ENCODE results near the gene UPP1. TPM values are rescaled to one million over a fixed set of nuclear protein-coding genes. Genes with fewer than 3 reads are reported as not detected.
A peak's percentile ranks its signal among the peaks of the same experiment; 100 is the strongest.
"Not testable (repeated sequence)": the region's sequence is repeated elsewhere in the genome, so short reads cannot be mapped to it uniquely, and the experiment has no call there.

The UPP1 gene
- total RNA-seq, 2 experiments from 2014 or later, result 89.6 to 93.3 TPM

DNA sequence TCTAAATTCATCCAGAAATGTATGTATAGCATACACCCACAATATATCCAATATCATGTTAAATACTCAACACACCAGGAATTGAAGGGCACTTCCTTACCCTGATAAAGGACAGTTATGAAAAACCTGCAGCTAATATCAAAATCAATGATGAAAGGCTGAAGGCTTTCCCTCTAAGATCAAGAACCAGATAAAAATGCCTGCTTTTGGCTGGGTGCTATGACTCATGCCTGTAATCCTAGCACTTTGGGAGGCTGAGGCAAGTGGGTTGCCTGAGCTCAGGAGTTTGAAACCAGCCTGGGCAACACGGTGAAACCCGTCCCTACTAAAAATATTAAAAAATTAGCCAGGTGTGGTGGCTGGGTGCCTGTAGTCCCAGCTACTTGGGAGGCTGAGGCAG lies 21.6 kb upstream of the UPP1 start:
- H3K36me3 Mint-ChIP-seq (ENCODE audit: low read depth), result peaks cover 8% of the 10 kb centered on the region
- H3K4me1 Mint-ChIP-seq (ENCODE audit: low read depth), result no peaks in the 10 kb centered on the region
- TF ChIP-seq, protein P1, sequence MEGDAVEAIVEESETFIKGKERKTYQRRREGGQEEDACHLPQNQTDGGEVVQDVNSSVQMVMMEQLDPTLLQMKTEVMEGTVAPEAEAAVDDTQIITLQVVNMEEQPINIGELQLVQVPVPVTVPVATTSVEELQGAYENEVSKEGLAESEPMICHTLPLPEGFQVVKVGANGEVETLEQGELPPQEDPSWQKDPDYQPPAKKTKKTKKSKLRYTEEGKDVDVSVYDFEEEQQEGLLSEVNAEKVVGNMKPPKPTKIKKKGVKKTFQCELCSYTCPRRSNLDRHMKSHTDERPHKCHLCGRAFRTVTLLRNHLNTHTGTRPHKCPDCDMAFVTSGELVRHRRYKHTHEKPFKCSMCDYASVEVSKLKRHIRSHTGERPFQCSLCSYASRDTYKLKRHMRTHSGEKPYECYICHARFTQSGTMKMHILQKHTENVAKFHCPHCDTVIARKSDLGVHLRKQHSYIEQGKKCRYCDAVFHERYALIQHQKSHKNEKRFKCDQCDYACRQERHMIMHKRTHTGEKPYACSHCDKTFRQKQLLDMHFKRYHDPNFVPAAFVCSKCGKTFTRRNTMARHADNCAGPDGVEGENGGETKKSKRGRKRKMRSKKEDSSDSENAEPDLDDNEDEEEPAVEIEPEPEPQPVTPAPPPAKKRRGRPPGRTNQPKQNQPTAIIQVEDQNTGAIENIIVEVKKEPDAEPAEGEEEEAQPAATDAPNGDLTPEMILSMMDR (IDR thresholded peaks at IDR 0.05), result no peak
- POLR2A ChIA-PET, result no interaction called here
- intact Hi-C loops (cut with micrococcal nuclease), result no loop called here
- no peak for ATAC-seq
- CTCF ChIA-PET, result no interaction called here
- no peak for DNase-seq
- H3K27ac Mint-ChIP-seq, result no peak overlapping the region
- H3K4me3 Mint-ChIP-seq, result no peak overlapping the region
- peaks cover 1% of the 10 kb centered on the region for H3K27me3 Mint-ChIP-seq
- H3K9me3 Mint-ChIP-seq, result peaks cover 9% of the 10 kb centered on the region

DNA sequence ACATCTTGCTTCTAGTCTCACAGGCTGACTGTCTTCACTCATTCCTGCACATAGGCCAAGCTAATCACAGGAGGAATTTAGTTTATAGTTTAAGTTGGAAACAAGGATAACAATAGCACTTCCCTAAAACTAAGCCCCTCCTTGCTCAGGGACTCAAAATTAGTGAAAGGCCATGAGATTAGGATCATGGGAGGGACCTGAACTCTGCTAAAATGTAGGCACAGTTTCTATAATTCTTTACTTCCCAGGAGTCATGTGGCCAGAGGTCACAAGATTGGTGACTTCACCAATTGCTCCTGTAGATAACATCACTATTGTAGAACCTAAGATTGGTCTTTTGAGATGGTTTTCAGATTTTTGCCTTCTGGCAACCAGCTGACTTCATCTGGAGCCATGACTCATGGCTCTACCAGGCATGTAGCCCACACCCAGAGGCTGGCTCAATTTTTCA lies 14.8 kb upstream of the UPP1 start:
- Mint-ChIP-seq H3K9me3 (peaks cover 5% of the 10 kb centered on the region), H3K4me3 (no peak overlapping the region), H3K36me3 (ENCODE audit: low read depth) (peaks cover 3% of the 10 kb centered on the region), H3K4me1 (ENCODE audit: low read depth) (peaks cover 5% of the 10 kb centered on the region), H3K27ac (no peak overlapping the region), H3K27me3 (no peaks in the 10 kb centered on the region)
- CTCF ChIA-PET, result no interaction called here
- TF ChIP-seq, protein P1 (IDR thresholded peaks at IDR 0.05), result no peak
- DNase-seq, result no peak
- peak; percentile 42 for ATAC-seq
- intact Hi-C loops (cut with micrococcal nuclease), result no loop called here
- POLR2A ChIA-PET, result interaction anchor here (0.7 to 0.9 kb wide), 2 partner anchors 15 to 30 kb away, joined by 3 read pairs; partner anchors contain the start of gene UPP1

DNA sequence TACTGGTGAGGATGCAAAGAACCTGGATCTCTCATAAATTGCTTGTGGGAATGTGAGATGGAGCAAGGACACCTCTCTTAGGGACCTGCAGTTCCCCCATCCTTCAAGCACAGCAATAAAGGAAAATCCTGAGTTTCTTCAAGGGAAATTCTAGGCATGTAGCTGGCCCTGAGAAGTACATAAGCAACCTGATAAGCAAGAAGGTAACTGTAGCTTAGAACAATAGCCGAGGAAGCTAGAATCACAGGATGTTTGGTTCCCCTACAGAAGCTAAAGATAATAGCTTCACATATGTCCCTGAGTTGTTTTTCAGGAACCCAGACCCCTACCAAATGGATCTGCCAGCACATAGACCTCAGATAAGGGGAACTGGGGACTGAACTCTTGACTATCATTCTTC lies 11.6 kb upstream of the UPP1 start:
- Mint-ChIP-seq H3K4me1 (ENCODE audit: low read depth) (peaks cover 6% of the 10 kb centered on the region), H3K4me3 (no peak overlapping the region), H3K27me3 (no peaks in the 10 kb centered on the region), H3K9me3 (peaks cover 1% of the 10 kb centered on the region), H3K27ac (no peak overlapping the region), H3K36me3 (ENCODE audit: low read depth) (no peaks in the 10 kb centered on the region)
- ChIA-PET CTCF (interaction anchor here (1.1 to 1.4 kb wide), 3 partner anchors 33 to 109 kb away, joined by 3 to 4 read pairs (median 3); no protein-coding TSS in a partner anchor), POLR2A (no interaction called here)
- intact Hi-C loops (cut with micrococcal nuclease), result no loop called here
- ATAC-seq, result no peak
- DNase-seq, result no peak
- TF ChIP-seq, protein P1 (IDR thresholded peaks at IDR 0.05), result no peak

DNA sequence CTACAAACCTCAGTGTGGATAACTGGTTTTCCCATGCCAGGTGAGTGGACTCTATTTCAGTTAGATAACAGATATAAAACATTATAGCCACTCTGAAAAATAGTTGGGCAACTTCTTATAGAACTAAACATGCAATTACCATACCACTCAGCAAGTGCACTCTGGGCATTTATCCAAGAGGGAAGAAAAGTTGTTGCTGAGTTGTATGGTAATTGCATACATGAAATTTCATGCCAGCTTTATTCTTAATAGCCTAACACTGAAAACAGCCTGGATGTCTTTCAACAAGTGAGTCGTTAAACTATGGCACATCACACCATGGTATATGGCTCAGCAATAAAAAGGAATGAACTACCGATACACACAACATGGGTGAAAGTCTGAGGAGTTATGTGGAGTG lies 10.6 kb upstream of the UPP1 start:
- TF ChIP-seq, protein P1 (IDR thresholded peaks at IDR 0.05), result no peak
- no peaks in the 10 kb centered on the region for H3K27me3 Mint-ChIP-seq
- no peak overlapping the region for H3K27ac Mint-ChIP-seq
- no peak overlapping the region for H3K4me3 Mint-ChIP-seq
- peaks cover 15% of the 10 kb centered on the region for H3K4me1 Mint-ChIP-seq (ENCODE audit: low read depth)
- intact Hi-C loops (cut with micrococcal nuclease), result no loop called here
- ChIA-PET CTCF (interaction anchor here (1.1 to 1.4 kb wide), 3 partner anchors 32 to 110 kb away, joined by 3 to 4 read pairs (median 3); no protein-coding TSS in a partner anchor), POLR2A (no interaction called here)
- H3K9me3 Mint-ChIP-seq, result no peaks in the 10 kb centered on the region
- DNase-seq (no peak), ATAC-seq (no peak)
- H3K36me3 Mint-ChIP-seq (ENCODE audit: low read depth), result no peaks in the 10 kb centered on the region

DNA sequence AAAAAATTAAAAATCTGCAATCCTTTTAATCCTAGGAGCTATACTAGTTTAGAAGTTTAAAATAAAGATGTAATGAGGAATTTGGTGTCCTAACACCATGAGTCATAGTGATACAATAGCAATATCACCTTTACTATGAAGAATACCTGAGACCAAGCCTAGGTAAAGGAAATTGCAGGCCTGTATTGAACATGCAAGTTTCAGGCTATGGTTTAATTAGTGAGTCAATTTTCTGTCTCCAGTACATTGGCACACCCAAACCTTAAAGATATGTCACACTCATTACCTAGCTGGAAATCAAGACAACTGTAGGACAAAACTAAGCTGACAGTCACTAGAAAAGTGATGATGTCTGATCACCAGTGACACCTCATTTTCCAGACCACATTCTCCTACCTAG lies 6.7 kb upstream of the UPP1 start:
- H3K27me3 Mint-ChIP-seq; H3K9me3 Mint-ChIP-seq; ATAC-seq; intact Hi-C loops (cut with micrococcal nuclease); DNase-seq; H3K36me3 Mint-ChIP-seq (ENCODE audit: low read depth); H3K4me3 Mint-ChIP-seq: not testable (repeated sequence)
- POLR2A ChIA-PET, result interaction anchor here (0.7 to 1.2 kb wide), 3 partner anchors 11 to 137 kb away, joined by 3 to 4 read pairs (median 4); no protein-coding TSS in a partner anchor
- CTCF ChIA-PET, result interaction anchor here (0.8 to 2.4 kb wide), 3 partner anchors 28 to 136 kb away, joined by 3 to 12 read pairs (median 3); no protein-coding TSS in a partner anchor
- Mint-ChIP-seq H3K27ac (peak overlapping the region; percentile 29), H3K4me1 (ENCODE audit: low read depth) (peaks cover 47% of the 10 kb centered on the region)

Data from activated CD8-positive, alpha-beta T cell treated with anti-CD3 and anti-CD28 coated beads for 36 hours (primary cell).